HG03457 (cell line): ENCODE measurements around the gene PLCD1.
"Not testable (repeated sequence)": the region's sequence is repeated elsewhere in the genome, so short reads cannot be mapped to it uniquely, and the experiment has no call there.

Experiments
- ATAC-seq: cut with Tn5 transposase; IDR thresholded peaks from one replicate; pipeline ENCODE4 v1.9.1; 2021; ENCODE audit warnings: moderate number of reproducible peaks; ENCODE audit not compliant: unreplicated experiment

Gene PLCD1

GRCh38 chr3:38029400-38030125 lies at the start of gene PLCD1:
TSS of gene PLCD1 (minus strand) at chr3:38029642. CDS start at chr3:38029539, 103 bp downstream.
- ATAC-seq: no peak

DNA sequence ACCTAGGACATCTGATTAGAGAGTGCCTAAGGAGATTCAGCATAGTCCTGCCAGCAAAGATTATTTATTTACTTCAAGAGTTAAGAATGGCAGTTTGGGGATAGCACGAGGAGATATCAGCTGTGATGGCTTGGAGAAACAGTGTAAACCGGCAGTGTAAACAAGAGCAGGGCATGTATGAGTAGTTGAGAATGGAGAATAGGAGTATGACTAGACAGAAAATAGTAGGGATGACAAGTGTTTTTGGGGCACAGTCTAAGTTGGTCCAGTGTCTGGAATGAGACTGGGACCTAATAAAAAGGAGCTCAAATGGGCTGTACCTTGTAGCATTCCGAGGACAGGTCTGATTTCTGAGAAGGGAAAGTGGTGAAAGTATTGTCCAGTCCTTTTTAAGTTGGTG lies 47.6 kb upstream of the PLCD1 start:
- not testable (repeated sequence) for ATAC-seq

GRCh38 chr3:38070013-38070412 lies 40.6 kb upstream of the PLCD1 start:
- no peak for ATAC-seq

DNA sequence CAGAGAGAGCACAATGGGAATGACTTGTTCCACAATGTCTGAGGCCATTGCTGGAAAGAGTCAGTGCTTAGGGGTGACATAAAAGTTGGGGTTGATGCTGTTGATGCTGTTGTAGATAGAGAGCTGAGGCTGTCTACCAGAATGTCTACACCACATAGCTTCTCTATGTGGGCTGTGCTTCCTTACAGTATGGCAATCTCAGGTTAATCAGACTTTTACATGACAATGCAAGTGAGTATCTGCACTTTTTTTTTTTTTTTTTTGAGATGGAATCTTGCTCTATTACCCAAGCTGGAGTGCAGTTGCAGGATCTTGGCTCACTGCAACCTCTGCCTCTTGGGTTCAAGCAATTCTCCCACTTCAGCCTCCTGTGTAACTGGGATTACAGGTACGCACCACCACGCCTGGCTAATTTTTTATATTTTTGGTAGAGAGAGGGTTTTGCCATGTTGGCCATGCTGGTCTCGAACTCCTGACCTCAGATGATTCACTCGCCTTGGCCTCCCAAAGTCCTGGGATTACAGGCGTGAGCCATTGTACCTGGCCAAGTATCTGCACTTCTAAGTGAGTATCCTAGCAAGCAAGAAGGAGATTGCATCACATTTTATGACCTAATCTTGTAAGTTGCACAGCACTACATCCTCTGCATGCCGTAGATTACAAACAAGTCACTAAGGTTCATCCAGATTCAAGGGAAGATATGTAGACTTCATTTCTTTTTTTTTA lies 38.2 kb upstream of the PLCD1 start:
- no peak for ATAC-seq

GRCh38 chr3:38064453-38064852 lies 35.0 kb upstream of the PLCD1 start:
- not testable (repeated sequence) for ATAC-seq

DNA sequence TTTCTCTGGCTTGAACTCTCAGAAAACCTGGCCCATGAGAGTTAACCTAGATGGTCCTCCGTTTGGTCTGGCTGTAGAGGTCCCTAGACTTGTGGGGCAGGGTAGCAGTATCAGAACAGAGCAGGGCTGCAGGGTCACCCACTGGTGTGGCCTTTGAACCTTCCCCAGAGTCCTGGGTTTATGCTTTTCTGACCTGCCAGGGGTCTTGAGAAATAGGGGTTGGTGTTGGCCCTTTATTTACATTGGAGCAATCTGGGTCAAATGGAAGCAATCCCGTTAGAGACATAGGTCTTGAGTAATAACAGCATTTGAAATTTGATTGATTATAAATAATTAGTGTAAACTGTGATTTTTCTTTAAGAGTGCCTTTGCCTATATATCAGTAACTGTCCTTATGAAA lies 33.4 kb upstream of the PLCD1 start:
- no peak for ATAC-seq

DNA sequence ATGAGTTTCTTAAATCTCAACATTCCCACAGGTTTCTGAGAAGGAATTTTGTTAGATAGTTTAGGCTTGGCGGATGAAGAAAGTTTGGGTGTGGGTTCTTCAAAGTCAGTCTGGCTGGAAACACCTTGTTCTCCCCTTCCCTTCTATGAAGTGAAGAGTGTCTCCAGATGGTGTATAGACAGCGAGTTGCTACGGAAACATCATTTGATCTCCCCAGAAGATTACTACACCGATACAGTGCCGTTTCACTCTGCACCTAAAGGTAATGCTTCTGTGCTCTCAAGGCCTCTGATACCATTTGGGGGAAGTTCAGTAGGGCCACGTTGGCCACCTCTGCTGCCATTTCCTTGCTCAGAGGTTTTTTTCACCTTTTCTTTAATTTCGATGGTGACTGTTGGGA lies 30.1 kb upstream of the PLCD1 start:
- ATAC-seq: no peak

DNA sequence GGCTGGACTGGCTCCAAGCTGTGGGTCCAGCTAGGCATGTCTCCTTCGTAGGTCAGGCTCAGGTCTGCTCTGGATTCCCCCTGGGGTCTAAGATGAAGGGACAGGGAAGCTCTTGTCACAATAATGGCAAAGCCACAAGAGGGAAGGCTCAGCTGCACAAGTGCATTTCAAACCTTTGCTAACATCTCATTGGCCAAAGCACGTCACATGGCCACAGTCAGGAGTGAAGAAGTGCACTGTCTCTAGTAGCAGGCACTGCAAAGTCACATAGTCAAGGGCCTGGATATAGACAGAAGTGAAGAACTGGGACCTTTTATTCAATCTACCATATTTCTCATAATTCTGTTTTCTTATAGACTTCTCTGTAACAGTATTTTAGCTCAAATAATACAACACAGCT lies 29.7 kb upstream of the PLCD1 start:
- ATAC-seq: no peak

- ATAC-seq: no peak
Observed at GRCh38 chr3:38054499-38055001, 25.1 kb upstream of the PLCD1 start.

- not testable (repeated sequence) for ATAC-seq
Observed at GRCh38 chr3:38053813-38054498, 24.5 kb upstream of the PLCD1 start.

DNA sequence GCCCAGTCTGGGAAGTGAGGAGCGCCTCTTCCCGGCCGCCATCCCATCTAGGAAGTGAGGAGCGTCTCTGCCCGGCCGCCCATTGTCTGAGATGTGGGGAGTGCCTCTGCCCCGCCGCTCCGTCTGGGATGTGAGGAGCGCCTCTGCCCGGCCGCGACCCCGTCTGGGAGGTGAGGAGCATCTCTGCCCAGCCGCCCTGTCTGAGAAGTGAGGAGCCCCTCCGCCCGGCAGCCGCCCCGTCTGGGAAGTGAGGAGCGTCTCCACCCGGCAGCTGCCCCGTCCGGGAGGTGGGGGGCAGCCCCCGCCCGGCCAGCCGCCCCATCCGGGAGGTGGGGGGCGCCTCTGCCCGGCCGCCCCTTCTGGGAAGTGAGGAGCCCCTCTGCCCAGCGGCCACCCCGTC lies 23.8 kb upstream of the PLCD1 start:
- not testable (repeated sequence) for ATAC-seq

- no peak for ATAC-seq
Observed at GRCh38 chr3:38051131-38051530, 21.7 kb upstream of the PLCD1 start.

DNA sequence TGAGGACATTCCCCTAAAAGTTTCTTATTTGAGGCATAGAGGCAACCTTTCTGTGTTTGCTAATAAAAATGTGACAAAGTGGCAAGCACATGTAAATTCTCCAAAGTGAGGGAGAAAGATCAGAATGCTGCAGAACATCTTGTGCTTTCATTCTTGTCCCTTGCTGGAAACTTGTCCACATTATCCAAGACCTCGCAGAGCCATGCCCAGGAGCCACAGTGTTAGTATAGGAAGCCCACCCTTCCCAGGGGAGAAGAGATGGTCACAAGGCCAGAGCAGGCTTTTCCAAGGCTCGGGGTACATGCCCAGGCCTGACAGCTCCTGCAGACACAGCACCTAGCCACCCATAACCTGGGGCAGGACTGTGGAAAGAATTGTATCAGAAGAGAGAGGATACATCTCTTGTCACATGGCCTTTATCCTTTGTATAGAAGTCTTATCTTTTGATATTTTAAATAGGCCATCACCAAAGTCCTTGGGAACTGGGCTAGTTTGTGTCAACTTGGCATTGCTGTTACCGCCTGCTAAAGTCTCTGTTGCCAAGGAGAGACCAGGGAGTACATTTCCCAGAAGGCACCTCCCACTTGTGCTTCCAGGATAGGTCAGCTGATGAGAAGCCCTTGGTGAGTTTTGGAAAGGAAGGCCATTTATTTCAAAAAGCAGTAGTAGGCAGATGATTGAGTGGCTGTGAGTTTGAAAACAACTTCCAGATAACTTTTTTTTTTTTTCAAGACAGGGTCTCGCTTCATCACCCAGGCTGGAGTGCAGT lies 20.1 kb upstream of the PLCD1 start:
- no peak for ATAC-seq

DNA sequence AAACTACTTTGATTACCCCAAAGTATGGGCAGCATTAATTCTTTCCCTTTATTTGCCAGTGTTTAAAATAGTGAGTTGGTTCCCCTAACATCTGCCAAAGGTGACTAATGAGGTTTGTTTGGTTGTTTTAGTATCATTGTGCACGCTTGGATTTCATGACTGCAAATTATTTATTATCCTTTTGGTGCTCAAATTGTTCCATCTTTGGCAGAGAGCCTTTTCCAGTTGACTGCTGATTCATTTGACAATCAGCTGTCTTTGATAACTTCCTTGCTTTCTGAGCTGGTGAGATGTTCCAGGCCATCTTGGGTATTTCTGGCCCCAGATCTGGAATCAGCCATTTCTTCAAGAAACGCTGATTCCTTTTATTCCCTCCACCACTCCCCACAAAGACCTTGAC lies 18.5 kb upstream of the PLCD1 start:
- no peak for ATAC-seq

- no peak for ATAC-seq
Observed at GRCh38 chr3:38046821-38047220, 17.4 kb upstream of the PLCD1 start.

DNA sequence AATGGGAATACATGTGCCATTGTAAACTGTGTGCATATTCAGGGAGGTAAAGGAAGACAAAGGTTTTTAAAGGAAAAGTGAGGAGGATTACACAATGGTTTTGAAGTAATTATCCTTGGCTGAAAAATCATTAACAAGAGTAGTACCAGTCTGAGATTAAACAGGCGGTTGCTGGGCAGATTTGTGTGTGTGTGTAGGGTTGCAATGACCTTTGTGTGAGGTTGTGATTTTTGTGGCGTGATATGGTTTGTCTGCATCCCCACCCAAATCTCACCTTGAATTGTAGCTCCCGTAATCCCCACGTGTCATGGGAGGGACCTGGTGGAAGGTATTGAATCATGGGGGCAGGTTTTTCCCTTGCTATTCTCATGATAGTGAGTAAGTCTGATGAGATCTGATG lies 16.6 kb upstream of the PLCD1 start:
- ATAC-seq: no peak

- ATAC-seq: no peak
Observed at GRCh38 chr3:38043486-38043885, 14.0 kb upstream of the PLCD1 start.

GRCh38 chr3:38040401-38040800 lies 11.0 kb upstream of the PLCD1 start:
- no peak for ATAC-seq

DNA sequence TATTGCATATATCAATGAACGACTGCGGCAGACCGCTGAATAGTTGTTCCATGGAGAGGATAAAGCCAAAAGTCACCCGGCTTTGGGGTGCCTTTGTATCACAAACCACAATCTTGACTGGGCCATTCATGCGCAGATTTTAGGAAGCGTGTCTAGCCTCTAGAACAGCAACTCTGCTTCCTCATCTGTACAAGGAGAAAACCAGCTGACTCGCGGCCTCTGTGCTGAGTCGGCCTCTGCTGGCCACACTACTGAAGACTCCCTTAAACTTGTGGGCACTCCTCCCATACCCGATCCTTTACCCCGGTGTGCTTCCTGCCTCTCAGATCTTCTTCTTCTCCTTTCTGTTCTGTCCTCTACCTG lies 10.4 kb upstream of the PLCD1 start:
- no peak for ATAC-seq

- peak; percentile 79 for ATAC-seq
Observed at GRCh38 chr3:38039101-38039898, 9.9 kb upstream of the PLCD1 start, which contains the start of gene DLEC1. TSS of gene DLEC1 (plus strand) at chr3:38039208. CDS start at chr3:38039226, 18 bp downstream.
